Nephron progenitor cell (in vitro differentiated cells): ENCODE results near the gene FN3KRP.
"Not testable (repeated sequence)": the region's sequence is repeated elsewhere in the genome, so short reads cannot be mapped to it uniquely, and the experiment has no call there.

Source experiments
- DNase-seq: peaks from one replicate; pipeline ENCODE4 v3.0.0; 2021
- H3K27ac Mint-ChIP-seq: 2 replicates; pipeline ENCODE4 v1.8.0; 2021; ENCODE audit warnings: mild to moderate bottlenecking, moderate library complexity, mixed read lengths
- H3K27me3 Mint-ChIP-seq: 2 replicates; pipeline ENCODE4 v1.8.0; 2021; ENCODE audit warnings: mild to moderate bottlenecking, low read depth, mixed read lengths; ENCODE audit not compliant: poor library complexity
- H3K36me3 Mint-ChIP-seq: 2 replicates; pipeline ENCODE4 v1.8.0; 2021; ENCODE audit warnings: low read depth, mixed read lengths
- H3K4me1 Mint-ChIP-seq: 2 replicates; pipeline ENCODE4 v1.8.0; 2021; ENCODE audit warnings: mixed read lengths
- H3K4me3 Mint-ChIP-seq: 2 replicates; pipeline ENCODE4 v1.8.0; 2021; ENCODE audit warnings: mild to moderate bottlenecking, moderate library complexity, mixed read lengths
- H3K9me3 Mint-ChIP-seq: 2 replicates; pipeline ENCODE4 v1.8.0; 2021; ENCODE audit warnings: mild to moderate bottlenecking, moderate library complexity, mixed read lengths
- TF ChIP-seq, protein P1 (sequence below): fragments of 200-600 bp; sonication (generic); IDR thresholded peaks from 2 replicates; pipeline ENCODE4 v1.5.0; 2021; ENCODE audit warnings: antibody characterized with exemption

FN3KRP gene

DNA sequence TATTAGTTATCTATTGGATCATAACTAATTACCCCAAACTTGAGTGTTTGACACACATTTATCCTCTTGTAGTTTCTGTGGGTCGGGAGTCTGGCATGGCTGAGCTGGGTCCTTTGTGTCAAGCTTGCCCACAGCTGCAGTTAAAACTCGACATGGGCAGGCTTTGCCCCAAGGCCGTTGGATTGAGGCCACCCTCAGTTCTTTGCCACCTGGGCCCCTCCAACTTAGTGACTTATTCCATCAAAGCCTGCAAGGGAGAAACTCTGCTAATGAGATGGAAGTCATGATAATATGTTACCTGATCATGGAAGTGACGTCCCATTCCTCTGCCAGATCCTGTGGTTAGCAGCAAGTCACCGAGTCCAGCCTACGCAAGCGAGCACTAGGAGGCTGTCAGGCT, 52.5 kb downstream of the FN3KRP start:
- peaks cover 7% of the 10 kb centered on the region for H3K9me3 Mint-ChIP-seq
- peaks cover 78% of the 10 kb centered on the region for H3K36me3 Mint-ChIP-seq

DNA sequence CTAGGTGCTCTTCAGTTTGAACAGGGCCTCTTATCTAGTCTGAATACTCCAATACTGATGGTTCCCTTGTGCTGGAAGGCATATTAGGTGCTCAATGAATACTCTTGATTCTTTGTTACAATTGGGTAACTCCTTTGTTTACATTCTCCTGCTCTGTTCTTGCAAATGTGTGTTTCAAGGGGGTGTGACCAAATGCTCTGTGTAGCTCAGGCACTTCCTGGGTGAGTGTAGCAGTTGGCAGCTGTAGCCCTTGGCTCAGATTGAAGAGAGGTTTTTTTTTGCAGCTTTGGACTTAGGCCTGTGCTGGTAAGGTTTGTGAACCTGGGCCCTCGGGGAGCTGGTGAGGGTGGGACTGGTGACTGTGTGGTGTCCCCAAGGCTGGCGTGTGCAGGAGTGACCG, 55.5 kb downstream of the FN3KRP start:
- H3K36me3 Mint-ChIP-seq = peaks cover 89% of the 10 kb centered on the region
- no peak for DNase-seq

More for the DNA sequence above, 52.5 kb downstream of the FN3KRP start:
- Mint-ChIP-seq H3K4me3 (no peak overlapping the region), H3K27me3 (no peaks in the 10 kb centered on the region), H3K27ac (no peak overlapping the region), H3K4me1 (peaks cover 3% of the 10 kb centered on the region)
- DNase-seq = no peak
- TF ChIP-seq, protein P1, sequence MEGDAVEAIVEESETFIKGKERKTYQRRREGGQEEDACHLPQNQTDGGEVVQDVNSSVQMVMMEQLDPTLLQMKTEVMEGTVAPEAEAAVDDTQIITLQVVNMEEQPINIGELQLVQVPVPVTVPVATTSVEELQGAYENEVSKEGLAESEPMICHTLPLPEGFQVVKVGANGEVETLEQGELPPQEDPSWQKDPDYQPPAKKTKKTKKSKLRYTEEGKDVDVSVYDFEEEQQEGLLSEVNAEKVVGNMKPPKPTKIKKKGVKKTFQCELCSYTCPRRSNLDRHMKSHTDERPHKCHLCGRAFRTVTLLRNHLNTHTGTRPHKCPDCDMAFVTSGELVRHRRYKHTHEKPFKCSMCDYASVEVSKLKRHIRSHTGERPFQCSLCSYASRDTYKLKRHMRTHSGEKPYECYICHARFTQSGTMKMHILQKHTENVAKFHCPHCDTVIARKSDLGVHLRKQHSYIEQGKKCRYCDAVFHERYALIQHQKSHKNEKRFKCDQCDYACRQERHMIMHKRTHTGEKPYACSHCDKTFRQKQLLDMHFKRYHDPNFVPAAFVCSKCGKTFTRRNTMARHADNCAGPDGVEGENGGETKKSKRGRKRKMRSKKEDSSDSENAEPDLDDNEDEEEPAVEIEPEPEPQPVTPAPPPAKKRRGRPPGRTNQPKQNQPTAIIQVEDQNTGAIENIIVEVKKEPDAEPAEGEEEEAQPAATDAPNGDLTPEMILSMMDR = no peak

DNA sequence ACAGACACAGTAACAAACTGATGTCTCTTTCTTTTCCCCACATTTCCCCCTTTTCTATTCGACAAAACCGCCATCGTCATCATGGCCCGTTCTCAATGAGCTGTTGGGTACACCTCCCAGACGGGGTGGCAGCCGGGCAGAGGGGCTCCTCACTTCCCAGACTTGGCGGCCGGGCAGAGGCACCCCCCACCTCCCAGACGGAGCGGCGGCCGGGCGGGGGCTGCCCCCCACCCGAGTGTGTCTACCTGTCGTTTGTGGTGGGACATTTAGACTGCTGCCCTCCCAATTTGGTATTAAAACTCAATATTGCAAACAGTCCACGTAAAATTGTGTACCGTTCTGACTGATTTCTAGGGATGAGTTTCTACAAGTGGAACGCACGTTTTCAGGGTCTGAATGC, 58.0 kb downstream of the FN3KRP start:
- H3K9me3 Mint-ChIP-seq, H3K27me3 Mint-ChIP-seq, DNase-seq, H3K4me3 Mint-ChIP-seq, H3K4me1 Mint-ChIP-seq, H3K27ac Mint-ChIP-seq: not testable (repeated sequence)
- H3K36me3 Mint-ChIP-seq = peaks cover 76% of the 10 kb centered on the region

More for the DNA sequence above, 55.5 kb downstream of the FN3KRP start:
- H3K27me3 Mint-ChIP-seq = no peaks in the 10 kb centered on the region
- H3K4me1 Mint-ChIP-seq = peaks cover 2% of the 10 kb centered on the region
- H3K27ac Mint-ChIP-seq = no peak overlapping the region
- TF ChIP-seq, protein P1 = no peak
- H3K4me3 Mint-ChIP-seq = no peak overlapping the region
- H3K9me3 Mint-ChIP-seq = peaks cover 8% of the 10 kb centered on the region

DNA sequence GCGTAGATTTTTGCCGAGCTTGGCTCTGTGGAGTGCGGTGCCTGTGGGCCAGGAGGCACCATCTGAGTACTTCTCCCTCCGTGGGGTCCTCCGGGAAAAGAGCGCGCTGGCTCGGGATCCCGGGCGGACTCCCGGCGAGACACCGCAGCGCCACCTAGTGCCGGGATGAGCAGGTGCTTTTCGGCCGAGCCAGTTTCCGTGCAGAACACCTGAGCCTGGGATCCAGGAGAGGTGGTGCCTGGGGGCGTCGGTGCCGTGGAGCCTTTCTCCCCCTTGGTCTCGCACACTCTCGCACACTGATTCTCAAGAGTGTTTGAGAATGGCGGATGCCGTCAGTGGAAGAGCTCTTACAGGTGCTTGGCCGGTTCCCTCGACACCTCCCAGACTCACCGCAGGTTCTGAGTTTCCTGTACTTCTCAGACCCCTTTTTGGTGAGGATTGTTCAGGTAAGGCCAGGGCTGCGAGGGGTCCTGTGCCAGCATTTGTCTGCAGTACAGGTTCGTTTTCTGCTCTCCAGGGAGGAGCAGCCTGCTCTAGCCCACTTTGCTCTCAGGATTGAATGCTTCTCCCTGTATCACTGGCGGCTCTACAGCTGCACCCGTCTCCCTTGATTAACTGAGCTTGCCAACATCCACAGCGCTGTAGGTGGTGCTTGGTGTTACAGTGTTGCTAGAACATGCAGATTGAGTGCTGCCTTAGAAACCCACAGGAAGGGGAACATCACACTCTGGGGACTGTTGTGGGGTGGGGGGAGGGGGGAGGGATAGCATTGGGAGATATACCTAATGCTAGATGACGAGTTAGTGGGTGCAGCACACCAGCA, 58.7 kb downstream of the FN3KRP start:
- Mint-ChIP-seq H3K36me3 (peaks cover 70% of the 10 kb centered on the region), H3K9me3 (peaks cover 6% of the 10 kb centered on the region), H3K27me3 (peaks cover 2% of the 10 kb centered on the region), H3K27ac (no peak overlapping the region), H3K4me1 (peaks cover 10% of the 10 kb centered on the region), H3K4me3 (no peak overlapping the region)
- peak; percentile 78 for DNase-seq
- TF ChIP-seq, protein P1 = peak; percentile 74

GRCh38 chr17:82776454-82776853, 59.9 kb downstream of the FN3KRP start:
- Mint-ChIP-seq H3K4me1 (peaks cover 14% of the 10 kb centered on the region), H3K4me3 (no peak overlapping the region), H3K9me3 (peaks cover 6% of the 10 kb centered on the region), H3K27ac (no peak overlapping the region), H3K27me3 (peaks cover 3% of the 10 kb centered on the region), H3K36me3 (peaks cover 60% of the 10 kb centered on the region)
- TF ChIP-seq, protein P1 = no peak
- no peak for DNase-seq
